H9 (cell line): ENCODE data around the gene CDK5. TPM values are rescaled to one million over a fixed set of nuclear protein-coding genes. Genes with fewer than 3 reads are reported as not detected.
A peak's percentile ranks its signal among the peaks of the same experiment; 100 is the strongest.

Experiments used
- DNase-seq: peaks from one replicate; pipeline ENCODE4 v3.0.0-alpha.2; 2017
- H2AFZ ChIP-seq: one replicate; pipeline ENCODE4 v1.6.1; 2013; ENCODE audit warnings: mild to moderate bottlenecking, low read length, control low read depth, moderate library complexity
- H2AK5ac ChIP-seq: 2 replicates; pipeline ENCODE4 v1.6.1; 2013; ENCODE audit warnings: low read length, control low read depth, mixed read lengths; ENCODE audit not compliant: insufficient read length
- H2BK120ac ChIP-seq: one replicate; pipeline ENCODE4 v1.6.1; 2013; ENCODE audit warnings: low read depth, mild to moderate bottlenecking, low read length, control low read depth, inconsistent platforms; ENCODE audit not compliant: poor library complexity, severe bottlenecking
- H2BK12ac ChIP-seq: 2 replicates; pipeline ENCODE4 v1.6.1; 2013; ENCODE audit warnings: low read length, control low read depth, mixed read lengths, low read depth; ENCODE audit not compliant: insufficient read length
- H2BK15ac ChIP-seq: 2 replicates; pipeline ENCODE4 v1.6.1; 2013; ENCODE audit warnings: low read depth, low read length, control low read depth
- H2BK20ac ChIP-seq: one replicate; pipeline ENCODE4 v1.6.1; 2013; ENCODE audit warnings: low read depth, mild to moderate bottlenecking, low read length, control low read depth, inconsistent platforms; ENCODE audit not compliant: poor library complexity, severe bottlenecking
- H2BK5ac ChIP-seq: 2 replicates; pipeline ENCODE4 v1.6.1; 2013; ENCODE audit warnings: low read length, control low read depth, mixed read lengths; ENCODE audit not compliant: insufficient read length
- H3K14ac ChIP-seq: 2 replicates; pipeline ENCODE4 v1.6.1; 2013; ENCODE audit warnings: low read length, control low read depth; ENCODE audit not compliant: insufficient read depth
- H3K18ac ChIP-seq: 2 replicates; pipeline ENCODE4 v1.6.1; 2013; ENCODE audit warnings: low read depth, mild to moderate bottlenecking, mixed read lengths, low read length, control low read depth; ENCODE audit not compliant: insufficient read length
- H3K23ac ChIP-seq: 2 replicates; pipeline ENCODE4 v1.6.1; 2013; ENCODE audit warnings: low read length, control low read depth, mixed read lengths, low read depth; ENCODE audit not compliant: insufficient read length
- H3K23me2 ChIP-seq: 2 replicates; pipeline ENCODE4 v1.6.1; 2013; ENCODE audit warnings: low read depth, mild to moderate bottlenecking, mixed read lengths, low read length, control low read depth; ENCODE audit not compliant: insufficient read length, poor library complexity, severe bottlenecking
- H3K27ac ChIP-seq: 2 replicates; pipeline ENCODE4 v1.5.1; 2013; ENCODE audit warnings: low read length, control low read depth, mixed read lengths, low read depth; ENCODE audit not compliant: insufficient read length
- H3K27me3 ChIP-seq: 2 replicates; pipeline ENCODE4 v1.6.1; 2013; ENCODE audit warnings: low read length, control low read depth, inconsistent platforms; ENCODE audit not compliant: insufficient read depth
- H3K4ac ChIP-seq: 2 replicates; pipeline ENCODE4 v1.6.1; 2013; ENCODE audit warnings: low read depth, mild to moderate bottlenecking, control low read depth, inconsistent platforms, low read length, moderate library complexity
- H3K4me1 ChIP-seq: 2 replicates; pipeline ENCODE4 v1.6.1; 2013; ENCODE audit warnings: low read length, control low read depth, inconsistent platforms; ENCODE audit not compliant: insufficient read depth
- H3K4me2 ChIP-seq: 2 replicates; pipeline ENCODE4 v1.6.1; 2013; ENCODE audit warnings: low read length, control low read depth, mixed read lengths; ENCODE audit not compliant: insufficient read length, insufficient read depth
- H3K56ac ChIP-seq: 2 replicates; pipeline ENCODE4 v1.6.1; 2013; ENCODE audit warnings: low read depth, mild to moderate bottlenecking, mixed read lengths, low read length, control low read depth; ENCODE audit not compliant: insufficient read length
- H3K79me1 ChIP-seq: 2 replicates; pipeline ENCODE4 v1.6.1; 2013; ENCODE audit warnings: low read depth, mild to moderate bottlenecking, moderate library complexity, low read length, control low read depth, inconsistent platforms; ENCODE audit not compliant: insufficient read depth, poor library complexity, severe bottlenecking
- H3K79me2 ChIP-seq: 2 replicates; pipeline ENCODE4 v1.6.1; 2013; ENCODE audit warnings: low read length, control low read depth, inconsistent platforms; ENCODE audit not compliant: insufficient read depth
- H3K9ac ChIP-seq: 2 replicates; pipeline ENCODE4 v1.6.1; 2013; ENCODE audit warnings: low read length, control low read depth, mixed read lengths; ENCODE audit not compliant: insufficient read length; ENCODE audit errors: extremely low read depth
- H3K9me3 ChIP-seq: one replicate; pipeline ENCODE4 v1.6.1; 2013; ENCODE audit warnings: low read depth, low read length, inconsistent platforms; ENCODE audit not compliant: control insufficient read depth
- H3T11ph ChIP-seq: one replicate; pipeline ENCODE4 v1.6.1; 2013; ENCODE audit warnings: mild to moderate bottlenecking, low read length, control low read depth, inconsistent platforms
- H4K20me1 ChIP-seq: one replicate; pipeline ENCODE4 v1.6.1; 2013; ENCODE audit not compliant: control insufficient read depth, insufficient read length, insufficient read depth
- H4K5ac ChIP-seq: 2 replicates; pipeline ENCODE4 v1.6.1; 2013; ENCODE audit warnings: low read depth, mild to moderate bottlenecking, mixed read lengths, low read length, control low read depth; ENCODE audit not compliant: insufficient read length
- H4K8ac ChIP-seq: replicated peaks from 2 replicates; pipeline ENCODE4 v1.6.1; 2013; ENCODE audit warnings: low read length, control low read depth, mixed read lengths, low read depth; ENCODE audit not compliant: insufficient read length
- H4K91ac ChIP-seq: 2 replicates; pipeline ENCODE4 v1.6.1; 2013; ENCODE audit warnings: low read depth, mild to moderate bottlenecking, moderate library complexity, mixed read lengths, low read length, control low read depth; ENCODE audit not compliant: insufficient read length
- H3K27ac Mint-ChIP-seq, 3 experiments: 2 replicates in 2 of 3; 3 replicates in 1 of 3; pipeline ENCODE4 v1.8.0; 2020 to 2021; ENCODE audit warnings: mixed read lengths in 3 of 3, mild to moderate bottlenecking in 1 of 3, moderate library complexity in 1 of 3
- H3K27me3 Mint-ChIP-seq: 2 replicates; pipeline ENCODE4 v1.8.0; 2021; ENCODE audit warnings: low read depth, mild to moderate bottlenecking, moderate library complexity, mixed read lengths
- H3K36me3 Mint-ChIP-seq, 3 experiments: 2 replicates in 2 of 3; 3 replicates in 1 of 3; pipeline ENCODE4 v1.8.0; 2020 to 2021; ENCODE audit warnings: low read depth in 3 of 3, mixed read lengths in 3 of 3; ENCODE audit not compliant: insufficient read depth in 1 of 3
- H3K4me1 Mint-ChIP-seq, 2 experiments: 2 replicates each; pipeline ENCODE4 v1.8.0; 2020; ENCODE audit warnings: mixed read lengths in 2 of 2
- H3K4me3 Mint-ChIP-seq, 2 experiments: 2 replicates in 1 of 2; 3 replicates in 1 of 2; pipeline ENCODE4 v1.8.0; 2020 to 2021; ENCODE audit warnings: mild to moderate bottlenecking in 2 of 2, mixed read lengths in 2 of 2, moderate library complexity in 1 of 2
- H3K9me3 Mint-ChIP-seq, 2 experiments: 2 replicates in 1 of 2; 3 replicates in 1 of 2; pipeline ENCODE4 v1.8.0; 2020; ENCODE audit warnings: mild to moderate bottlenecking in 2 of 2, mixed read lengths in 2 of 2, moderate library complexity in 1 of 2
- CTCF ChIP-seq: fragments of 200-600 bp; sonication (generic); conservative IDR thresholded peaks from 3 replicates; pipeline ENCODE4 v1.8.0; 2021; ENCODE audit warnings: antibody characterized with exemption, mild to moderate bottlenecking
- WGBS: extraction: QIAGEN DNeasy Blood & Tissue Kit; methylation state at CpG from one replicate; pipeline ENCODE4 v1.1.7; 2013; ENCODE audit warnings: missing lambda C conversion rate, low lambda C conversion rate, mixed read lengths; ENCODE audit not compliant: insufficient read length; ENCODE audit errors: extremely low coverage; 5-methylcytosine and 5-hydroxymethylcytosine counted together
- total RNA-seq: library from RNA; stranded (reverse); gene quantifications from 2 replicates; pipeline ENCODE4 v1.2.1, GENCODE V29; 2021

The CDK5 gene
- total RNA-seq, 1 experiment from 2014 or later = 19.9 TPM

- TF ChIP-seq CTCF = no peak
- Histone ChIP-seq H3K9ac (no peak overlapping the region), H3K4ac (no peak overlapping the region), H2BK12ac (no peak overlapping the region), H3K79me1 (peaks cover 3% of the 10 kb centered on the region), H2AFZ (no peak overlapping the region), H3K56ac (no peak overlapping the region), H3K4me2 (peak overlapping the region; percentile 68), H4K91ac (no peak overlapping the region), H3T11ph (no peak overlapping the region), H3K79me2 (peaks cover 3% of the 10 kb centered on the region; the same call in 1 of the 2 replicates), H3K27me3 (no peaks in the 10 kb centered on the region), H4K20me1 (no peaks in the 10 kb centered on the region), H3K9me3 (no peaks in the 10 kb centered on the region), H3K23ac (no peak overlapping the region), H3K27ac (peak overlapping the region; percentile 62), H2BK120ac (no peak overlapping the region), H4K5ac (no peak overlapping the region), H3K18ac (no peak overlapping the region), H2BK20ac (no peak overlapping the region), H2BK5ac (no peak overlapping the region), H3K14ac (no peak overlapping the region), H4K8ac (no peak overlapping the region), H2AK5ac (no peak overlapping the region), H3K23me2 (peaks cover 3% of the 10 kb centered on the region), H3K4me1 (peaks cover 13% of the 10 kb centered on the region), H2BK15ac (no peak overlapping the region)
- H3K36me3 Mint-ChIP-seq = peaks cover 0 to 6% (median 2%) of the 10 kb centered on the region in 3 experiments; a peak in 5 of 7 replicates
- no peaks in the 10 kb centered on the region; the same call in 1 of the 2 replicates for H3K27me3 Mint-ChIP-seq
- peak overlapping the region in 2 of 3 experiments; percentile 33 to 98; a peak in 3 of 7 replicates for H3K27ac Mint-ChIP-seq
- peak; percentile 88 for DNase-seq
- H3K4me3 Mint-ChIP-seq = peak overlapping the region; percentile 19 to 61
- peaks cover 28 to 40% of the 10 kb centered on the region in 2 experiments for H3K4me1 Mint-ChIP-seq
- no CpG with 5 or more reads among the region's 23 CpGs for WGBS
- H3K9me3 Mint-ChIP-seq = no peaks in the 10 kb centered on the region
These were observed 46.9 kb upstream of the CDK5 start for GRCh38 chr7:151104411-151105235.
